Naive thymus-derived CD8-positive, alpha-beta T cell (primary cell): ENCODE measurements around the gene ARHGAP26. TPM values are rescaled to one million over a fixed set of nuclear protein-coding genes. Genes with fewer than 3 reads are reported as not detected.

Source experiments
- ATAC-seq, 2 donors: fragments of 150-1000 bp; cut with Tn5 transposase in 1 of 2; sonication (Bioruptor Pico), chemical (Tn5 transposase) in 1 of 2; 1 replicate in 1 of 2; 2 replicates in 1 of 2; pipeline ENCODE4 v1.10.0; 2021; ENCODE audit warnings: mild to moderate bottlenecking in 2 of 2, moderate library complexity in 2 of 2
- POLR2A ChIA-PET: fragments of 350-600 bp; sonication (Branson Sonifier 250); formaldehyde crosslinking; loops from one replicate; lab custom pipeline; 2021; ENCODE audit warnings: antibody characterized with exemption; lab: Charles Lee
- DNase-seq, 10 donors: peaks; one replicate each; pipeline versions ENCODE4 v3.0.0 to v3.0.0-alpha.2; 2020 to 2022
- H3K27ac Mint-ChIP-seq, 10 donors: one replicate each; pipeline ENCODE4 v1.8.0; 2020 to 2022; ENCODE audit warnings: mild to moderate bottlenecking in 10 of 10, mixed read lengths in 10 of 10, moderate library complexity in 4 of 10, inconsistent platforms in 1 of 10
- H3K27me3 Mint-ChIP-seq, 5 donors: one replicate each; pipeline ENCODE4 v1.8.0; 2021 to 2022; ENCODE audit warnings: mixed read lengths in 5 of 5
- H3K36me3 Mint-ChIP-seq, 3 donors: one replicate each; pipeline ENCODE4 v1.8.0; 2020 to 2022; ENCODE audit warnings: mixed read lengths in 3 of 3, mild to moderate bottlenecking in 2 of 3, inconsistent platforms in 1 of 3
- H3K4me1 Mint-ChIP-seq, 4 donors: one replicate each; pipeline ENCODE4 v1.8.0; 2021 to 2022; ENCODE audit warnings: mixed read lengths in 4 of 4
- H3K4me3 Mint-ChIP-seq, 10 donors: one replicate each; pipeline ENCODE4 v1.8.0; 2020 to 2022; ENCODE audit warnings: mild to moderate bottlenecking in 10 of 10, mixed read lengths in 10 of 10, moderate library complexity in 6 of 10, inconsistent platforms in 1 of 10
- H3K9me3 Mint-ChIP-seq, 9 donors: one replicate each; pipeline ENCODE4 v1.8.0; 2020 to 2022; ENCODE audit warnings: mixed read lengths in 9 of 9, mild to moderate bottlenecking in 3 of 9, inconsistent platforms in 1 of 9, moderate library complexity in 1 of 9
- polyA plus RNA-seq, 3 donors: library from polyadenylated mRNA; unstranded; fragments of 300-500 nt; fragmentation: Illumina TruSeq; gene quantifications; one replicate each; pipeline ENCODE4 v1.2.3, GENCODE V29; 2021
- total RNA-seq, 8 experiments: library from RNA in 2 of 8; stranded (reverse) in 2 of 8; gene quantifications; one replicate each; pipeline ENCODE4 v1.2.3 and lab custom pipeline; 2021 to 2026

ARHGAP26 gene
- total and polyA plus RNA-seq, 5 experiments from 2014 or later: 9.1 to 30.5 (median 15.7) TPM

GRCh38 chr5:143128412-143129071, 358.4 kb downstream of the ARHGAP26 start:
- POLR2A ChIA-PET: no interaction called here
- DNase-seq (no peak), ATAC-seq (no peak)
- H3K36me3 Mint-ChIP-seq: peaks cover 0 to 20% (median 6%) of the 10 kb centered on the region in 3 donors
- no peaks in the 10 kb centered on the region for H3K9me3 Mint-ChIP-seq
- H3K4me3 Mint-ChIP-seq: no peak overlapping the region
- no peaks in the 10 kb centered on the region for H3K27me3 Mint-ChIP-seq
- H3K27ac Mint-ChIP-seq: no peak overlapping the region
- peaks cover 1 to 6% (median 4%) of the 10 kb centered on the region in 4 donors for H3K4me1 Mint-ChIP-seq

- H3K36me3 Mint-ChIP-seq: peaks cover 0 to 26% (median 9%) of the 10 kb centered on the region in 3 donors
- H3K27me3 Mint-ChIP-seq: no peaks in the 10 kb centered on the region
- peaks cover 1 to 6% (median 4%) of the 10 kb centered on the region in 4 donors for H3K4me1 Mint-ChIP-seq
- DNase-seq (no peak), ATAC-seq (no peak)
- no peak overlapping the region for H3K27ac Mint-ChIP-seq
- no peak overlapping the region for H3K4me3 Mint-ChIP-seq
- POLR2A ChIA-PET: no interaction called here
- H3K9me3 Mint-ChIP-seq: no peaks in the 10 kb centered on the region
These were observed 359.0 kb downstream of the ARHGAP26 start for GRCh38 chr5:143129203-143129602.

GRCh38 chr5:143129910-143130612, 359.9 kb downstream of the ARHGAP26 start:
- ATAC-seq (no peak), DNase-seq (no peak)
- no peaks in the 10 kb centered on the region for H3K9me3 Mint-ChIP-seq
- H3K27me3 Mint-ChIP-seq: no peaks in the 10 kb centered on the region
- peaks cover 0 to 31% (median 17%) of the 10 kb centered on the region in 3 donors for H3K36me3 Mint-ChIP-seq
- H3K4me3 Mint-ChIP-seq: no peak overlapping the region
- POLR2A ChIA-PET: no interaction called here
- H3K27ac Mint-ChIP-seq: peak overlapping the region in 2 of 10 donors; percentile 23 to 24
- H3K4me1 Mint-ChIP-seq: peaks cover 1 to 6% (median 4%) of the 10 kb centered on the region in 4 donors

GRCh38 chr5:143130613-143131305, 360.6 kb downstream of the ARHGAP26 start:
- no peak overlapping the region for H3K27ac Mint-ChIP-seq
- H3K27me3 Mint-ChIP-seq: no peaks in the 10 kb centered on the region
- POLR2A ChIA-PET: interaction anchor here (0.5 kb wide), 1 partner anchor 25 kb away, joined by 3 read pairs; no protein-coding TSS in a partner anchor

GRCh38 chr5:143131972-143132371, 361.8 kb downstream of the ARHGAP26 start:
- Mint-ChIP-seq H3K4me1 (peaks cover 0 to 6% (median 3%) of the 10 kb centered on the region in 4 donors), H3K27ac (no peak overlapping the region), H3K36me3 (peaks cover 0 to 45% (median 23%) of the 10 kb centered on the region in 3 donors), H3K4me3 (no peak overlapping the region), H3K27me3 (no peaks in the 10 kb centered on the region), H3K9me3 (no peaks in the 10 kb centered on the region)
- POLR2A ChIA-PET: no interaction called here
- DNase-seq: no peak
- ATAC-seq: no peak

More at GRCh38 chr5:143130613-143131305, 360.6 kb downstream of the ARHGAP26 start:
- H3K4me3 Mint-ChIP-seq: no peak overlapping the region
- ATAC-seq (no peak), DNase-seq (no peak)
- no peaks in the 10 kb centered on the region for H3K9me3 Mint-ChIP-seq
- H3K4me1 Mint-ChIP-seq: peaks cover 0 to 6% (median 3%) of the 10 kb centered on the region in 4 donors
- peaks cover 0 to 37% (median 19%) of the 10 kb centered on the region in 3 donors for H3K36me3 Mint-ChIP-seq

GRCh38 chr5:143132739-143133138, 362.6 kb downstream of the ARHGAP26 start:
- Mint-ChIP-seq H3K4me1 (peaks cover 0 to 6% (median 3%) of the 10 kb centered on the region in 4 donors), H3K4me3 (no peak overlapping the region), H3K27me3 (no peaks in the 10 kb centered on the region), H3K9me3 (no peaks in the 10 kb centered on the region), H3K36me3 (peaks cover 0 to 50% (median 21%) of the 10 kb centered on the region in 3 donors), H3K27ac (no peak overlapping the region)
- ATAC-seq (no peak), DNase-seq (no peak)
- POLR2A ChIA-PET: no interaction called here

- no peak overlapping the region for H3K27ac Mint-ChIP-seq
- H3K36me3 Mint-ChIP-seq: peaks cover 0 to 53% (median 29%) of the 10 kb centered on the region in 3 donors
- POLR2A ChIA-PET: no interaction called here
- no peaks in the 10 kb centered on the region for H3K27me3 Mint-ChIP-seq
- ATAC-seq: no peak
- no peak overlapping the region for H3K4me3 Mint-ChIP-seq
- no peaks in the 10 kb centered on the region for H3K9me3 Mint-ChIP-seq
- peaks cover 0 to 6% (median 3%) of the 10 kb centered on the region in 4 donors for H3K4me1 Mint-ChIP-seq
- no peak for DNase-seq
These were observed 363.5 kb downstream of the ARHGAP26 start for GRCh38 chr5:143133721-143134120.

GRCh38 chr5:143134269-143134668, 364.1 kb downstream of the ARHGAP26 start:
- ATAC-seq (no peak), DNase-seq (no peak)
- no peak overlapping the region for H3K4me3 Mint-ChIP-seq
- no peaks in the 10 kb centered on the region for H3K9me3 Mint-ChIP-seq
- POLR2A ChIA-PET: no interaction called here
- H3K4me1 Mint-ChIP-seq: peaks cover 0 to 6% (median 3%) of the 10 kb centered on the region in 4 donors
- H3K36me3 Mint-ChIP-seq: peaks cover 0 to 53% (median 29%) of the 10 kb centered on the region in 3 donors
- H3K27ac Mint-ChIP-seq: no peak overlapping the region
- H3K27me3 Mint-ChIP-seq: no peaks in the 10 kb centered on the region

GRCh38 chr5:143134900-143135299, 364.7 kb downstream of the ARHGAP26 start:
- ATAC-seq (no peak), DNase-seq (no peak)
- no peak overlapping the region for H3K4me3 Mint-ChIP-seq
- POLR2A ChIA-PET: no interaction called here
- no peaks in the 10 kb centered on the region for H3K9me3 Mint-ChIP-seq
- peaks cover 0 to 6% (median 2%) of the 10 kb centered on the region in 4 donors for H3K4me1 Mint-ChIP-seq
- no peak overlapping the region for H3K27ac Mint-ChIP-seq
- H3K36me3 Mint-ChIP-seq: peaks cover 0 to 58% (median 29%) of the 10 kb centered on the region in 3 donors
- no peaks in the 10 kb centered on the region for H3K27me3 Mint-ChIP-seq

GRCh38 chr5:143135832-143136551, 365.8 kb downstream of the ARHGAP26 start:
- no peaks in the 10 kb centered on the region for H3K27me3 Mint-ChIP-seq
- H3K9me3 Mint-ChIP-seq: no peaks in the 10 kb centered on the region
- DNase-seq (no peak), ATAC-seq (no peak)
- POLR2A ChIA-PET: no interaction called here
- no peak overlapping the region for H3K27ac Mint-ChIP-seq
- peaks cover 0 to 62% (median 29%) of the 10 kb centered on the region in 3 donors for H3K36me3 Mint-ChIP-seq
- H3K4me3 Mint-ChIP-seq: no peak overlapping the region
- peaks cover 0 to 4% (median 1%) of the 10 kb centered on the region in 4 donors for H3K4me1 Mint-ChIP-seq

GRCh38 chr5:143138839-143139238, 368.7 kb downstream of the ARHGAP26 start:
- peaks cover 0 to 62% (median 25%) of the 10 kb centered on the region in 3 donors for H3K36me3 Mint-ChIP-seq
- POLR2A ChIA-PET: no interaction called here

GRCh38 chr5:143139585-143139984, 369.4 kb downstream of the ARHGAP26 start:
- peak overlapping the region in 1 of 10 donors; percentile 7 for H3K27ac Mint-ChIP-seq
- H3K4me3 Mint-ChIP-seq: no peak overlapping the region
- no peaks in the 10 kb centered on the region for H3K27me3 Mint-ChIP-seq
- no peaks in the 10 kb centered on the region for H3K4me1 Mint-ChIP-seq
- no peak for ATAC-seq
- no peaks in the 10 kb centered on the region for H3K9me3 Mint-ChIP-seq
- POLR2A ChIA-PET: no interaction called here
- peaks cover 0 to 55% (median 21%) of the 10 kb centered on the region in 3 donors for H3K36me3 Mint-ChIP-seq
- DNase-seq: no peak

More at GRCh38 chr5:143138839-143139238, 368.7 kb downstream of the ARHGAP26 start:
- Mint-ChIP-seq H3K4me3 (no peak overlapping the region), H3K9me3 (no peaks in the 10 kb centered on the region), H3K27ac (no peak overlapping the region), H3K4me1 (no peaks in the 10 kb centered on the region), H3K27me3 (no peaks in the 10 kb centered on the region)
- ATAC-seq (no peak), DNase-seq (no peak)
